SK-N-SH (cell line): ENCODE results near the gene TMEM120B. TPM values are rescaled to one million over a fixed set of nuclear protein-coding genes. Genes with fewer than 3 reads are reported as not detected.
"Not testable (repeated sequence)": the region's sequence is repeated elsewhere in the genome, so short reads cannot be mapped to it uniquely, and the experiment has no call there.

Experiments used
- CTCF ChIA-PET: fragments of 300-600, 350-600 bp; formaldehyde crosslinking; extraction: SDS; loops from one replicate; lab custom pipeline; 2021; lab: Yijun Ruan, JAX
- POLR2A ChIA-PET: fragments of 350-600 bp; sonication (Branson Sonifier 250); formaldehyde crosslinking; extraction: SDS; loops from one replicate; lab custom pipeline; 2020; ENCODE audit warnings: antibody characterized with exemption, inconsistent platforms; lab: Yijun Ruan, JAX
- DNase-seq: peaks from one replicate; pipeline ENCODE4 v3.0.0; 2012
- H2AFZ ChIP-seq: fragments of 200-600 bp; sonication (generic); 2 replicates; pipeline ENCODE4 v1.8.1; 2016; ENCODE audit warnings: antibody characterized with exemption, mild to moderate bottlenecking, low read depth
- H3F3A ChIP-seq: fragments of 200-600 bp; sonication (generic); replicated peaks from 2 replicates; pipeline ENCODE3; 2016; ENCODE audit warnings: antibody characterized with exemption, mild to moderate bottlenecking; ENCODE audit not compliant: insufficient read depth
- H3K27ac ChIP-seq, 2 experiments: fragments of 200-500 bp in 1 of 2; fragments of 200-600 bp in 1 of 2; sonication (Bioruptor generic) in 1 of 2; sonication (generic), shearing (Covaris generic) in 1 of 2; 2 replicates each; pipeline versions ENCODE4 v1.5.1 to v1.6.1; 2014 to 2016; ENCODE audit warnings: low read depth in 2 of 2, inconsistent platforms in 1 of 2, low read length in 1 of 2, mild to moderate bottlenecking in 1 of 2, mixed read lengths in 1 of 2
- H3K27me3 ChIP-seq: fragments of 200-600 bp; sonication (generic), shearing (Covaris generic); 2 replicates; pipeline ENCODE4 v1.6.1; 2016; ENCODE audit warnings: mixed run types; ENCODE audit not compliant: insufficient read depth
- H3K36me3 ChIP-seq, 2 experiments: fragments of 200-500 bp in 1 of 2; fragments of 200-600 bp in 1 of 2; sonication (Bioruptor generic) in 1 of 2; sonication (generic) in 1 of 2; replicated peaks in 1 of 2; 2 replicates each; pipeline versions ENCODE3 to v1.5.1; 2014 to 2016; ENCODE audit warnings: low read length in 1 of 2, mild to moderate bottlenecking in 1 of 2; ENCODE audit not compliant: insufficient read depth in 2 of 2, control insufficient read depth in 1 of 2
- H3K4me1 ChIP-seq, 2 experiments: fragments of 200-500 bp in 1 of 2; fragments of 200-600 bp in 1 of 2; sonication (Bioruptor generic) in 1 of 2; sonication (generic), shearing (Covaris generic) in 1 of 2; 2 replicates each; pipeline versions ENCODE4 v1.5.1 to v1.6.1; 2014 to 2016; ENCODE audit warnings: low read depth in 1 of 2, low read length in 1 of 2, mixed run types in 1 of 2; ENCODE audit not compliant: insufficient read depth in 2 of 2, control insufficient read depth in 1 of 2
- H3K4me2 ChIP-seq: fragments of 200-600 bp; sonication (generic), shearing (Covaris generic); 2 replicates; pipeline ENCODE4 v1.6.1; 2017; ENCODE audit warnings: mixed run types
- H3K4me3 ChIP-seq, 2 experiments: fragments of 200-500 bp in 1 of 2; fragments of 200-600 bp in 1 of 2; sonication (Bioruptor generic) in 1 of 2; sonication (generic), shearing (Covaris generic) in 1 of 2; 2 replicates each; pipeline versions ENCODE4 v1.5.1 to v1.8.1; 2014 to 2016; ENCODE audit warnings: low read depth in 2 of 2, inconsistent platforms in 1 of 2, low read length in 1 of 2, mild to moderate bottlenecking in 1 of 2, mixed read lengths in 1 of 2, moderate library complexity in 1 of 2
- H3K79me2 ChIP-seq: fragments of 200-600 bp; sonication (generic); 2 replicates; pipeline ENCODE4 v1.8.1; 2017; ENCODE audit warnings: mild to moderate bottlenecking; ENCODE audit not compliant: insufficient read depth
- H3K9ac ChIP-seq: fragments of 200-600 bp; sonication (generic); 2 replicates; pipeline ENCODE4 v1.6.1; 2017; ENCODE audit warnings: mixed run types
- H3K9me2 ChIP-seq: fragments of 200-600 bp; sonication (generic); 2 replicates; pipeline ENCODE4 v1.6.1; 2017; ENCODE audit warnings: mixed run types
- H3K9me3 ChIP-seq: fragments of 200-600 bp; sonication (generic); 2 replicates; pipeline ENCODE4 v1.6.1; 2017; ENCODE audit warnings: mixed run types, mild to moderate bottlenecking, moderate library complexity
- H4K20me1 ChIP-seq: fragments of 200-600 bp; sonication (generic); 2 replicates; pipeline ENCODE4 v1.6.1; 2017; ENCODE audit warnings: mild to moderate bottlenecking, mixed run types; ENCODE audit not compliant: insufficient read depth
- EP300 ChIP-seq, 2 experiments: IDR thresholded peaks; 2 replicates each; pipeline versions ENCODE4 v1.4.0 to v1.6.1; 2012; ENCODE audit warnings: borderline replicate concordance in 1 of 2, low read depth in 1 of 2, low read length in 1 of 2
- FOSL2 ChIP-seq: IDR thresholded peaks from 2 replicates; pipeline ENCODE4 v1.4.0; 2012; ENCODE audit warnings: low read depth, mild to moderate bottlenecking, moderate library complexity, borderline replicate concordance
- GATA2 ChIP-seq: sonication (generic); formaldehyde crosslinking; IDR thresholded peaks from 2 replicates; pipeline ENCODE4 v1.5.0; 2020; ENCODE audit warnings: mild to moderate bottlenecking, missing genetic modification reagents
- IRF3 ChIP-seq: fragments of 150-350 bp; IDR thresholded peaks from 2 replicates; pipeline ENCODE4 v1.6.1; 2016; ENCODE audit warnings: mild to moderate bottlenecking, low read depth, low read length
- MXI1 ChIP-seq: IDR thresholded peaks from 2 replicates; pipeline ENCODE4 v1.6.1; 2012; ENCODE audit warnings: mild to moderate bottlenecking, low read depth, low read length, improper control_type of control experiment
- RAD21 ChIP-seq: IDR thresholded peaks from 2 replicates; pipeline ENCODE4 v1.6.1; 2012; ENCODE audit warnings: mild to moderate bottlenecking, low read length
- REST ChIP-seq: IDR thresholded peaks from 2 replicates; pipeline ENCODE4 v1.6.1; 2012; ENCODE audit warnings: mild to moderate bottlenecking, low read depth, low read length, moderate library complexity
- RFX5 ChIP-seq: IDR thresholded peaks from 2 replicates; pipeline ENCODE4 v1.6.1; 2012; ENCODE audit warnings: mild to moderate bottlenecking, improper control_type of control experiment, low read length
- SMC3 ChIP-seq: IDR thresholded peaks from 2 replicates; pipeline ENCODE4 v1.6.1; 2012; ENCODE audit warnings: low read depth, low read length, improper control_type of control experiment
- WGBS: methylation state at CpG from one replicate; pipeline ENCODE4 v1.1.6; 2017; ENCODE audit warnings: low lambda C conversion rate; 5-methylcytosine and 5-hydroxymethylcytosine counted together
- polyA plus RNA-seq, 3 experiments: library from polyadenylated mRNA; depleted of rRNA; stranded (reverse); fragments of >200 nt; gene quantifications; 2 replicates each; pipeline ENCODE4 v1.2.3, GENCODE V29; 2012
- TF ChIP-seq, protein P1 (sequence below): fragments of 200-600 bp; sonication (generic); IDR thresholded peaks from 2 replicates; pipeline ENCODE4 v1.6.1; 2017; ENCODE audit warnings: antibody characterized with exemption, mild to moderate bottlenecking, moderate library complexity

TMEM120B gene
- polyA plus RNA-seq, 1 of the 3 experiments (the other 2 are of a cell fraction) = 15.4 TPM

DNA sequence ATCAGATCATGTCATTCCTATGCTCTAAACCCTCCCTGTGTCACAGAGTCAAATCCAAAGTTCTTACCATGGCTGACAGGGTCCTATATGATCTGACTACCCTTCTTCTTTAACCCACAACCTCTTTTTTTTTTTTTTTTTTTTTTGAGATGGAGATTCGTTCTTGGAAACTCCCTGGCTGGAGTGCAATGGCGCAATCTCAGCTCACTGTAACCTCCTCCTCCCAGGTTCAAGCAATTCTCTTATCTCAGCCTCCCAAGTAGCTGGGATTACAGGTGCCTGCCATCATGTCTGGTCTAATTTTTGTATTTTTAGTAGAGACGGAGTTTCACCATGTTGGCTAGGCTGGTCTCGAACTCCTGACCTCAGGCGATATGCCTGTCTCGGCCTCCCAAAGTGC, 45.7 kb upstream of the TMEM120B start:
- H4K20me1 ChIP-seq, H3K79me2 ChIP-seq, POLR2A ChIA-PET, H3F3A ChIP-seq, H3K9ac ChIP-seq, H3K9me3 ChIP-seq, H3K27me3 ChIP-seq, DNase-seq, H3K9me2 ChIP-seq, H3K36me3 ChIP-seq, H3K4me1 ChIP-seq, H3K4me3 ChIP-seq, H2AFZ ChIP-seq, H3K4me2 ChIP-seq, H3K27ac ChIP-seq: not testable (repeated sequence)
- 87% methylated on average over 6 of the region's 6 CpGs for WGBS
- CTCF ChIA-PET = interaction anchor here (3.5 to 8.3 kb wide), 2 partner anchors 9 to 116 kb away, joined by 38 to 204 read pairs; no protein-coding TSS in a partner anchor

- Histone ChIP-seq H2AFZ (0 out of 2 replicates have a peak overlapping the region, but pooled peaks have one; percentile 41), H3K9me2 (no peaks in the 10 kb centered on the region), H3K4me3 (no peak overlapping the region), H3K27me3 (no peaks in the 10 kb centered on the region), H3K4me1 (peaks cover 0 to 6% of the 10 kb centered on the region in 2 experiments; a peak in 1 of 4 replicates), H3K4me2 (no peak overlapping the region), H3K79me2 (no peaks in the 10 kb centered on the region), H3K36me3 (no peaks in the 10 kb centered on the region), H4K20me1 (no peaks in the 10 kb centered on the region), H3K27ac (no peak overlapping the region), H3F3A (peaks cover 8% of the 10 kb centered on the region), H3K9me3 (no peaks in the 10 kb centered on the region), H3K9ac (no peak overlapping the region)
- peak; percentile 84 for DNase-seq
- CTCF ChIA-PET = interaction anchor here (0.6 to 8.3 kb wide), 51 partner anchors 10 to 494 kb away, joined by 3 to 204 read pairs (median 5); partner anchors contain the start of gene ORAI1
- 69% methylated on average over 15 of the region's 18 CpGs for WGBS
- POLR2A ChIA-PET = interaction anchor here (0.8 to 1.1 kb wide), 5 partner anchors 42 to 132 kb away, joined by 3 to 5 read pairs (median 3); partner anchors contain the start of genes KDM2B and ORAI1
- peak; percentile 72 for TF ChIP-seq RAD21
- no peak for TF ChIP-seq MXI1
- TF ChIP-seq EP300 (IDR thresholded peaks at IDR 0.05; ENCODE audit: borderline replicate concordance in 1 of 2, low read depth in 1 of 2, low read length in 1 of 2) = no peak
- TF ChIP-seq RFX5 = no peak
- no peak for TF ChIP-seq IRF3
- no peak for TF ChIP-seq REST
- TF ChIP-seq, protein P1, sequence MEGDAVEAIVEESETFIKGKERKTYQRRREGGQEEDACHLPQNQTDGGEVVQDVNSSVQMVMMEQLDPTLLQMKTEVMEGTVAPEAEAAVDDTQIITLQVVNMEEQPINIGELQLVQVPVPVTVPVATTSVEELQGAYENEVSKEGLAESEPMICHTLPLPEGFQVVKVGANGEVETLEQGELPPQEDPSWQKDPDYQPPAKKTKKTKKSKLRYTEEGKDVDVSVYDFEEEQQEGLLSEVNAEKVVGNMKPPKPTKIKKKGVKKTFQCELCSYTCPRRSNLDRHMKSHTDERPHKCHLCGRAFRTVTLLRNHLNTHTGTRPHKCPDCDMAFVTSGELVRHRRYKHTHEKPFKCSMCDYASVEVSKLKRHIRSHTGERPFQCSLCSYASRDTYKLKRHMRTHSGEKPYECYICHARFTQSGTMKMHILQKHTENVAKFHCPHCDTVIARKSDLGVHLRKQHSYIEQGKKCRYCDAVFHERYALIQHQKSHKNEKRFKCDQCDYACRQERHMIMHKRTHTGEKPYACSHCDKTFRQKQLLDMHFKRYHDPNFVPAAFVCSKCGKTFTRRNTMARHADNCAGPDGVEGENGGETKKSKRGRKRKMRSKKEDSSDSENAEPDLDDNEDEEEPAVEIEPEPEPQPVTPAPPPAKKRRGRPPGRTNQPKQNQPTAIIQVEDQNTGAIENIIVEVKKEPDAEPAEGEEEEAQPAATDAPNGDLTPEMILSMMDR = peak; percentile 79
- peak; percentile 56 for TF ChIP-seq SMC3
- TF ChIP-seq FOSL2 = no peak
- no peak for TF ChIP-seq GATA2 (CRISPR knock-in tag)
These were observed 43.6 kb upstream of the TMEM120B start for GRCh38 chr12:121668750-121669520.
